T-helper 17 cell (primary cell): Measurements from ENCODE around the gene MED13L. TPM values are rescaled to one million over a fixed set of nuclear protein-coding genes. Genes with fewer than 3 reads are reported as not detected.

Source experiments
- ATAC-seq: fragments of 150-1000 bp; cut with Tn5 transposase; 2 replicates; pipeline ENCODE4 v1.10.0; 2021; ENCODE audit warnings: mild to moderate bottlenecking, moderate library complexity
- DNase-seq, 3 donors: peaks; one replicate each; pipeline versions ENCODE4 v3.0.0 to v3.0.0-alpha.2; 2020 to 2021
- H3K9me3 ChIP-seq: one replicate; pipeline ENCODE4 v1.7.0; 2013; ENCODE audit warnings: low read length, mild to moderate bottlenecking; ENCODE audit not compliant: control insufficient read depth, poor library complexity, severe bottlenecking
- H3K27ac Mint-ChIP-seq: one replicate; pipeline ENCODE4 v1.8.0; 2022; ENCODE audit warnings: mild to moderate bottlenecking, moderate library complexity, mixed read lengths
- H3K27me3 Mint-ChIP-seq: one replicate; pipeline ENCODE4 v1.8.0; 2022; ENCODE audit warnings: mixed read lengths
- H3K36me3 Mint-ChIP-seq: one replicate; pipeline ENCODE4 v1.8.0; 2022; ENCODE audit warnings: low read depth, mixed read lengths
- H3K4me1 Mint-ChIP-seq: one replicate; pipeline ENCODE4 v1.8.0; 2022; ENCODE audit warnings: mild to moderate bottlenecking, mixed read lengths
- H3K4me3 Mint-ChIP-seq: one replicate; pipeline ENCODE4 v1.8.0; 2022; ENCODE audit warnings: mild to moderate bottlenecking, moderate library complexity, mixed read lengths
- total RNA-seq, 4 donors: library from RNA in 2 of 4; stranded (reverse) in 2 of 4; gene quantifications; one replicate each; pipeline ENCODE4 v1.2.3 and lab custom pipeline; 2022 to 2026

MED13L gene
- total RNA-seq, 2 donors from 2014 or later: 184 to 193 TPM

- no peaks in the 10 kb centered on the region for H3K9me3 ChIP-seq
- Mint-ChIP-seq H3K36me3 (no peaks in the 10 kb centered on the region), H3K4me1 (peaks cover 28% of the 10 kb centered on the region), H3K27ac (no peak overlapping the region), H3K27me3 (no peaks in the 10 kb centered on the region), H3K4me3 (no peak overlapping the region)
- ATAC-seq: no peak
- no peak for DNase-seq
Observed at GRCh38 chr12:116027551-116027821, 250.0 kb downstream of the MED13L start.

GRCh38 chr12:116026768-116027550 is 250.5 kb downstream of the MED13L start:
- H3K36me3 Mint-ChIP-seq: no peaks in the 10 kb centered on the region
- ATAC-seq (no peak), DNase-seq (no peak)
- no peaks in the 10 kb centered on the region for H3K9me3 ChIP-seq
- no peak overlapping the region for H3K27ac Mint-ChIP-seq
- H3K4me1 Mint-ChIP-seq: peaks cover 31% of the 10 kb centered on the region
- no peaks in the 10 kb centered on the region for H3K27me3 Mint-ChIP-seq
- H3K4me3 Mint-ChIP-seq: no peak overlapping the region

- H3K36me3 Mint-ChIP-seq: no peaks in the 10 kb centered on the region
- H3K9me3 ChIP-seq: no peaks in the 10 kb centered on the region
- H3K4me1 Mint-ChIP-seq: peaks cover 31% of the 10 kb centered on the region
- no peak overlapping the region for H3K4me3 Mint-ChIP-seq
- ATAC-seq (no peak), DNase-seq (no peak)
- H3K27ac Mint-ChIP-seq: no peak overlapping the region
- no peaks in the 10 kb centered on the region for H3K27me3 Mint-ChIP-seq
Observed at GRCh38 chr12:116026346-116026745, 251.1 kb downstream of the MED13L start.

- DNase-seq: no peak
- Mint-ChIP-seq H3K36me3 (no peaks in the 10 kb centered on the region), H3K4me3 (no peak overlapping the region), H3K4me1 (peaks cover 31% of the 10 kb centered on the region), H3K27me3 (no peaks in the 10 kb centered on the region), H3K27ac (peak overlapping the region; percentile 68)
- ATAC-seq: no peak
- no peaks in the 10 kb centered on the region for H3K9me3 ChIP-seq
Observed at GRCh38 chr12:116024769-116025168, 252.7 kb downstream of the MED13L start.

GRCh38 chr12:116019415-116019814 is 258.1 kb downstream of the MED13L start:
- Mint-ChIP-seq H3K36me3 (peaks cover 3% of the 10 kb centered on the region), H3K27ac (peak overlapping the region; percentile 43), H3K4me3 (no peak overlapping the region), H3K4me1 (peaks cover 10% of the 10 kb centered on the region), H3K27me3 (no peaks in the 10 kb centered on the region)
- ATAC-seq: no peak
- DNase-seq: no peak
- no peaks in the 10 kb centered on the region for H3K9me3 ChIP-seq

GRCh38 chr12:116018282-116018681 is 259.2 kb downstream of the MED13L start:
- DNase-seq (no peak), ATAC-seq (no peak)
- peaks cover 9% of the 10 kb centered on the region for H3K4me1 Mint-ChIP-seq
- no peak overlapping the region for H3K4me3 Mint-ChIP-seq
- no peaks in the 10 kb centered on the region for H3K9me3 ChIP-seq
- H3K36me3 Mint-ChIP-seq: peaks cover 7% of the 10 kb centered on the region
- H3K27me3 Mint-ChIP-seq: no peaks in the 10 kb centered on the region
- H3K27ac Mint-ChIP-seq: no peak overlapping the region

- ATAC-seq (no peak), DNase-seq (no peak)
- no peaks in the 10 kb centered on the region for H3K27me3 Mint-ChIP-seq
- H3K36me3 Mint-ChIP-seq: peaks cover 8% of the 10 kb centered on the region
- peak overlapping the region; percentile 24 for H3K27ac Mint-ChIP-seq
- H3K4me1 Mint-ChIP-seq: peaks cover 5% of the 10 kb centered on the region
- H3K4me3 Mint-ChIP-seq: no peak overlapping the region
- no peaks in the 10 kb centered on the region for H3K9me3 ChIP-seq
Observed at GRCh38 chr12:116015525-116015924, 262.0 kb downstream of the MED13L start.

- no peak for DNase-seq
- no peaks in the 10 kb centered on the region for H3K27me3 Mint-ChIP-seq
- H3K36me3 Mint-ChIP-seq: peaks cover 6% of the 10 kb centered on the region
- peaks cover 7% of the 10 kb centered on the region for H3K4me1 Mint-ChIP-seq
- no peak overlapping the region for H3K4me3 Mint-ChIP-seq
- H3K9me3 ChIP-seq: no peaks in the 10 kb centered on the region
- no peak for ATAC-seq
- H3K27ac Mint-ChIP-seq: no peak overlapping the region
Observed at GRCh38 chr12:116012757-116013156, 264.7 kb downstream of the MED13L start.

- H3K9me3 ChIP-seq: no peaks in the 10 kb centered on the region
- Mint-ChIP-seq H3K36me3 (peaks cover 6% of the 10 kb centered on the region), H3K4me1 (peaks cover 7% of the 10 kb centered on the region), H3K27me3 (no peaks in the 10 kb centered on the region), H3K4me3 (no peak overlapping the region), H3K27ac (peak overlapping the region; percentile 45)
- DNase-seq (no peak), ATAC-seq (no peak)
Observed at GRCh38 chr12:116011217-116011616, 266.3 kb downstream of the MED13L start.

GRCh38 chr12:116010467-116010866 is 267.0 kb downstream of the MED13L start:
- Mint-ChIP-seq H3K4me1 (peaks cover 7% of the 10 kb centered on the region), H3K27ac (peak overlapping the region; percentile 45), H3K27me3 (no peaks in the 10 kb centered on the region), H3K36me3 (peaks cover 6% of the 10 kb centered on the region), H3K4me3 (no peak overlapping the region)
- H3K9me3 ChIP-seq: no peaks in the 10 kb centered on the region
- DNase-seq: no peak
- no peak for ATAC-seq

GRCh38 chr12:116009805-116010204 is 267.7 kb downstream of the MED13L start:
- no peak for ATAC-seq
- H3K9me3 ChIP-seq: no peaks in the 10 kb centered on the region
- H3K36me3 Mint-ChIP-seq: peaks cover 6% of the 10 kb centered on the region
- peaks cover 7% of the 10 kb centered on the region for H3K4me1 Mint-ChIP-seq
- H3K4me3 Mint-ChIP-seq: no peak overlapping the region
- no peak for DNase-seq
- H3K27me3 Mint-ChIP-seq: no peaks in the 10 kb centered on the region
- no peak overlapping the region for H3K27ac Mint-ChIP-seq

GRCh38 chr12:116006141-116006540 is 271.4 kb downstream of the MED13L start:
- no peaks in the 10 kb centered on the region for H3K27me3 Mint-ChIP-seq
- ATAC-seq (no peak), DNase-seq (no peak)
- H3K36me3 Mint-ChIP-seq: peaks cover 2% of the 10 kb centered on the region
- peak overlapping the region; percentile 41 for H3K4me3 Mint-ChIP-seq
- peak overlapping the region; percentile 24 for H3K27ac Mint-ChIP-seq
- peaks cover 5% of the 10 kb centered on the region for H3K4me1 Mint-ChIP-seq
- no peaks in the 10 kb centered on the region for H3K9me3 ChIP-seq

- no peak for ATAC-seq
- H3K9me3 ChIP-seq: no peaks in the 10 kb centered on the region
- no peak for DNase-seq
- H3K27me3 Mint-ChIP-seq: no peaks in the 10 kb centered on the region
- no peaks in the 10 kb centered on the region for H3K36me3 Mint-ChIP-seq
- peaks cover 6% of the 10 kb centered on the region for H3K4me1 Mint-ChIP-seq
- H3K27ac Mint-ChIP-seq: peak overlapping the region; percentile 49
- no peak overlapping the region for H3K4me3 Mint-ChIP-seq
Observed at GRCh38 chr12:116002890-116003536, 274.5 kb downstream of the MED13L start.

GRCh38 chr12:116000252-116000651 is 277.2 kb downstream of the MED13L start:
- peak overlapping the region; percentile 67 for H3K27ac Mint-ChIP-seq
- H3K9me3 ChIP-seq: no peaks in the 10 kb centered on the region
- DNase-seq (no peak), ATAC-seq (no peak)
- no peaks in the 10 kb centered on the region for H3K36me3 Mint-ChIP-seq
- H3K27me3 Mint-ChIP-seq: no peaks in the 10 kb centered on the region
- H3K4me3 Mint-ChIP-seq: no peak overlapping the region
- H3K4me1 Mint-ChIP-seq: peaks cover 6% of the 10 kb centered on the region
